A673 (cell line): Measurements from ENCODE around the gene PTGS2. TPM values are rescaled to one million over a fixed set of nuclear protein-coding genes. Genes with fewer than 3 reads are reported as not detected.
A peak's percentile ranks its signal among the peaks of the same experiment; 100 is the strongest.

ENCODE experiments used
- BruUV-seq: library from RNA; stranded (reverse); fragments of 400-500 nt; replicated peaks from 2 replicates; lab custom pipeline; 2021; lab: Mats Ljungman, UMichigan
- CTCF ChIA-PET: fragments of 300-600 bp; sonication (Branson Sonifier 250); formaldehyde crosslinking; loops from one replicate; lab custom pipeline; 2022; ENCODE audit warnings: antibody characterized with exemption; lab: Charles Lee
- POLR2A ChIA-PET: fragments of 300-600 bp; sonication (Branson Sonifier 250); formaldehyde crosslinking; loops from one replicate; lab custom pipeline; 2022; ENCODE audit warnings: antibody characterized with exemption; ENCODE audit not compliant: low non-redundant PET; lab: Charles Lee
- DNase-seq: peaks from one replicate; pipeline ENCODE4 v3.0.0-alpha.2; 2015; ENCODE audit warnings: low spot score
- H3K27ac ChIP-seq: fragments of 200-600 bp; sonication (generic); 2 replicates; pipeline ENCODE4 v1.5.1; 2016; ENCODE audit warnings: mixed run types, low read depth, mild to moderate bottlenecking, mixed read lengths, antibody characterized with exemption, low read length; ENCODE audit not compliant: poor library complexity, severe bottlenecking
- H3K27me3 ChIP-seq: fragments of 200-600 bp; sonication (generic); replicated peaks from 2 replicates; pipeline ENCODE4 v1.6.1; 2017; ENCODE audit warnings: mixed run types, low read depth, mild to moderate bottlenecking, mixed read lengths, antibody characterized with exemption, low read length; ENCODE audit not compliant: insufficient read depth, poor library complexity
- H3K36me3 ChIP-seq: fragments of 200-600 bp; sonication (generic); 2 replicates; pipeline ENCODE4 v1.6.1; 2016; ENCODE audit warnings: mixed run types, mild to moderate bottlenecking, mixed read lengths, antibody characterized with exemption, low read length; ENCODE audit not compliant: insufficient read depth, poor library complexity, severe bottlenecking
- H3K4me1 ChIP-seq: fragments of 200-600 bp; sonication (generic); 2 replicates; pipeline ENCODE4 v1.6.1; 2017; ENCODE audit warnings: mixed run types, mild to moderate bottlenecking, mixed read lengths, antibody characterized with exemption, low read length; ENCODE audit not compliant: insufficient read depth, poor library complexity, severe bottlenecking
- H3K4me3 ChIP-seq: fragments of 200-600 bp; sonication (generic); 2 replicates; pipeline ENCODE4 v1.5.1; 2016; ENCODE audit warnings: low read depth, mixed run types, mild to moderate bottlenecking, mixed read lengths, low read length; ENCODE audit not compliant: poor library complexity, severe bottlenecking
- H3K9me3 ChIP-seq: fragments of 200-600 bp; sonication (generic); 2 replicates; pipeline ENCODE4 v1.6.1; 2016; ENCODE audit warnings: mixed run types, low read depth, mild to moderate bottlenecking, mixed read lengths, antibody characterized with exemption, low read length; ENCODE audit not compliant: poor library complexity, severe bottlenecking
- CTCF ChIP-seq: fragments of 300-800, 200-600 bp; sonication (generic); conservative IDR thresholded peaks from 2 replicates; pipeline ENCODE4 v1.5.1; 2017; ENCODE audit warnings: low read depth, mild to moderate bottlenecking, antibody characterized with exemption, low read length, moderate library complexity, mixed read lengths
- EZH2 ChIP-seq: fragments of 200-600 bp; sonication (generic); IDR thresholded peaks from 2 replicates; pipeline ENCODE4 v1.6.1; 2017; ENCODE audit warnings: borderline replicate concordance, low read depth, mild to moderate bottlenecking, mixed read lengths, antibody characterized with exemption, low read length; ENCODE audit not compliant: poor library complexity, severe bottlenecking
- intact Hi-C: fragments of 100-400 bp; cut with micrococcal nuclease; formaldehyde crosslinking; loops from one replicate; pipeline ENCODE4 v1.10.0; 2022; ENCODE audit not compliant: unreplicated experiment
- total RNA-seq: library from RNA; stranded (reverse); gene quantifications from 2 replicates; pipeline ENCODE4 v1.2.3, GENCODE V29; 2021

The PTGS2 gene
- total RNA-seq, 1 experiment from 2014 or later = 5.8 TPM

GRCh38 chr1:186679924-186680244, 339 bp downstream of the PTGS2 start:
- Histone ChIP-seq H3K27me3 (no peaks in the 10 kb centered on the region), H3K4me1 (peaks cover 21% of the 10 kb centered on the region), H3K27ac (peak overlapping the region; percentile 92), H3K36me3 (peaks cover 3% of the 10 kb centered on the region), H3K4me3 (peak overlapping the region; percentile 81), H3K9me3 (no peaks in the 10 kb centered on the region)
- ChIA-PET CTCF (interaction anchor here (0.8 to 2.0 kb wide), 3 partner anchors 14 to 305 kb away, joined by 3 to 7 read pairs (median 3); partner anchors contain the start of gene TPR), POLR2A (interaction anchor here (1.0 kb wide), 1 partner anchor 306 kb away, joined by 6 read pairs; no protein-coding TSS in a partner anchor)
- BruUV-seq = TSS peak; percentile 42
- DNase-seq = no peak
- intact Hi-C loops = loop anchor here (2.0 to 5.0 kb wide), 4 partner anchors 73 to 307 kb away; no protein-coding TSS in a partner anchor
- TF ChIP-seq EZH2 = no peak
- TF ChIP-seq CTCF = no peak

- TF ChIP-seq EZH2 (no peak), CTCF (no peak)
- Histone ChIP-seq H3K27ac (no peak overlapping the region), H3K4me1 (peaks cover 16% of the 10 kb centered on the region), H3K9me3 (no peaks in the 10 kb centered on the region), H3K27me3 (no peaks in the 10 kb centered on the region), H3K4me3 (no peak overlapping the region), H3K36me3 (peaks cover 3% of the 10 kb centered on the region)
- POLR2A ChIA-PET = no interaction called here
- DNase-seq = no peak
- CTCF ChIA-PET = no interaction called here
- BruUV-seq = no TSS peak
- intact Hi-C loops = no loop called here
Measured at GRCh38 chr1:186678155-186678554, 2.1 kb downstream of the PTGS2 start.

GRCh38 chr1:186672596-186672995, 7.6 kb downstream of the PTGS2 start:
- POLR2A ChIA-PET = no interaction called here
- Histone ChIP-seq H3K9me3 (no peaks in the 10 kb centered on the region), H3K36me3 (peaks cover 3% of the 10 kb centered on the region), H3K27ac (no peak overlapping the region), H3K27me3 (no peaks in the 10 kb centered on the region), H3K4me1 (no peaks in the 10 kb centered on the region), H3K4me3 (no peak overlapping the region)
- BruUV-seq = no TSS peak
- intact Hi-C loops = no loop called here
- no peak for TF ChIP-seq EZH2
- TF ChIP-seq CTCF = no peak
- DNase-seq = no peak
- CTCF ChIA-PET = no interaction called here
